HG02678 (cell line): ENCODE results near the gene SLC8A3.
A peak's percentile ranks its signal among the peaks of the same experiment; 100 is the strongest.
"Not testable (repeated sequence)": the region's sequence is repeated elsewhere in the genome, so short reads cannot be mapped to it uniquely, and the experiment has no call there.

ENCODE experiments used
- ATAC-seq: cut with Tn5 transposase; IDR thresholded peaks from one replicate; pipeline ENCODE4 v1.9.1; 2021; ENCODE audit warnings: mild to moderate bottlenecking, moderate library complexity; ENCODE audit not compliant: unreplicated experiment

Gene SLC8A3

GRCh38 chr14:70188659-70189455 is at the start of gene SLC8A3:
TSS of gene SLC8A3 (minus strand) at chr14:70188951. CDS start at chr14:70168422, 20,529 bp downstream.
- no peak for ATAC-seq

GRCh38 chr14:70237710-70238109 is 49.0 kb upstream of the SLC8A3 start:
- ATAC-seq, result no peak

DNA sequence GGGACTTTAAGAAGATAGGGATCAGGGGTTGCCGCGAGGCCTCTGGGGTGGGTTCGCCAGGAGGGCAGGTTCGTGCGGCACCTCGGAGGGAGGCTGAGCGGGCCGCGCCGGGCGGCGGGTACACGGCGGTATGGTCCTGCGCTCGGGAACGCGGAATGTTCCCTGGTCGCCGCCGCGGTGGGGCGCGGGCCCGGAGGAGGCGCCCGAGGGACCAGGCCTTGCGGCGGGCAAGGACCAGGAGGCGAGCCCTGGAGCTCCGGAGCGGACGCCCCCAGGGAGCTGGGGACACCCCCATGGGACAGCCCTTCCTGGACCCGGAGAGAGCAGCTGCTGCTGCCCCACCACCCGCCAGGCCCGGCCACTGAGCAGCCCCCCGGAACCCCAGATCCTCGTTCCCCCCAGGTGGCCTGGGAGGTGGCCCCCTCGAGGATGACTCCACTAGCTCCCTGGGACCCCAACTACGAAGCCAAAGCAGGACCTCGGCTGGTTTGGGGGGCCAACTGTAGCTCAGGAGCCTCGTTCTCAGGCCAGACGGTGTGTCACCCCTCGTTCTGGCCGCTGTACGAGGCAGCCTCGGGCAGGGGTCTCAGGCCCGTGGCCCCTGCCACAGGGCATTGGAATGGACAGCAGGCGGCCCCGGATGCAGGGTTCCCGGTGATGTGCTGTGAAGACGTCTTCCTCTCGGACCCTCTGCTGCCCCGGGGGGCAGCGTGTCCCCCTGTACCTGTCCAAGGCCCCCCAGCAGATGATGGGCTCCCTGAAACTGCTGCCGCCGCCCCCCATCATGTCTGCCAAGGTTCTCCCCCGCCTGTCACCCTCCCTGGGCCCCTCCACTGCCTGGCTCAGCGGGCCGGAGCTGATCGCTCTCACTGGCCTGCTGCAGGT is 45.6 kb upstream of the SLC8A3 start:
- no peak for ATAC-seq

DNA sequence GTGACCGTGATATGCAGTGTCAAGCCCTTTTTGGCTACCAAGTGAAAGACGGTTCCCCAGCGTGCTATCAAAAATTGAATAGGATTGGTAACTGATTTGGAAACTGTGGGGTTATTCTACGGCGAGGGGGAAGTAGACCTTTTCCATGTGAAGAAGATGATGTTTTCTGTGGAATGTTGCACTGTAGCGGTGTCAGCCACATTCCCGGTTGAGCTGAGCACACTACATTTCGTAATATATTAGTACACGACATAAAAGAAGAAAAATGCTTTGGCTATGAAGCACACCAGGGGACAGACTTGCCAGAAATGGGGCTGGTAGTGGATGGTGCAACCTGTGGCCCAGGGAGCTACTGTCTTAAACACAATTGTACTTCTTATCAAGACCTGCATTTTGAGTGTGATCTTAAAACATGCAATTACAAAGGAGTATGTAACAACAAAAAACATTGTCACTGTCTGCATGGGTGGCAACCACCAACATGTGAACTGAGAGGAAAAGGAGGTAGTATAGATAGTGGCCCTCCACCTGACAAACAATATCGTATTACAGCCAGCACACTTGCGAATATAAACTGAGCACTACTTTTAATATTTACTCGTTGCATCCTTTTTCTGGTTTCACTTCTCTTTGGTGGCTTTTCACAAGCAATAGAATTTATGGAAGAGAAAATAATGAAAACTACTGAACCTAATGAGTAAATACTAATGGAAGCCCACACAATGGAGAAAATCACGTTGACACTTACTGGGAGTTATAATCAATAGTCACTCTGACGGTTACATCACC is 43.2 kb upstream of the SLC8A3 start:
- ATAC-seq, result not testable (repeated sequence)

DNA sequence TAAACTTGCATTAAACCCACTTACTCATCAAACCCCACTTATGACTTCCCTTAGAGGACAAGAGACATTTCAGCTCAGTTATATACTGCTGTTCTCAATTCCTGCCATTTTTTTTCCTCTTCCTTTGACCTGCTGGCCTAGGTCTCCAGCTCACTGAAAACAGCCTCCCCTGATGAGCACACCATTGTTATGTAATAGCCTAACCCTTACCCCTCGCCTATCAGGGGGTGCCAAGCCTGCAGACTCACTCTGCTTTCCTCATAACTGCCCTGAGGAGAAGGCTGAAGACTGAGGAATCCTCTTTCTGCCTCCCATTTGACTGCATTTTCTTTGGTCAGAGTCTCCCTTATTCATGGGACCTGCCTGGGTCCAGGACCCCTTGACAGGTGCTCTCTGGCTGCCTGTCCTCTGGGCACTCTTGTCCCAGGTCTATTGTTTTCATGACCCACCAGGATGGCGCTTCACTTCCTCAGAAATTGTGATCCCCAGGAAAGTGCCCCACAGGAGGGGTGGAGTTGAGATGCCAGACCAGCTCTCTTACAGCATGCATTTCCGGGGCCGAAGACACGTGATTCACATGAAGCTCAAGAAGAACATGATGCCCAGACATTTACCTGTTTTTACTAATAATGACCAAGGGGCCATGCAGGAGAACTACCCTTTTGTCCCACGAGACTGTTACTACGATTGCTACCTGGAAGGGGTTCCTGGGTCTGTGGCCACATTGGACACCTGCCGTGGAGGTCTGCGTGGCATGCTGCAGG is 41.3 kb upstream of the SLC8A3 start:
- ATAC-seq, result not testable (repeated sequence)

- ATAC-seq, result no peak
These were observed 25.1 kb upstream of the SLC8A3 start for GRCh38 chr14:70213721-70214282.

DNA sequence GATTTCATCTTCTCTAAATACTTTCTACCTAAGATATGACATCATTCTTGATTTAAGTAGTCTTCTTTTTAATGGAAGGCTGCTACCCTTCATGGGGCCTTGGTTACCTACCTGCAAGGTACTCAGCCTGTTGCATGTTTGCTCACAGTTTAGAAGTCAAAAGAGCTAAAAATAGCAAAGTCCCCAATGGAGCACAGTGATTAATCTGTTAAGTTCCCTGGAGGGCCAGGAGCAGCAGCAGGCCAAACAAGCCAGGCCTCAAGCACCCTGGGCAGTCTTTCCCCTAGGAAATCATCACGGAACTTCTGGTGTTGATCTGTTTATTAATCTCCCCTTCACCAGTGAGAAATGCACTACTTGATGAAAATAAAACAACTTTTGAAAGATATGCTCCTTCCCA is 24.0 kb upstream of the SLC8A3 start:
- no peak for ATAC-seq

DNA sequence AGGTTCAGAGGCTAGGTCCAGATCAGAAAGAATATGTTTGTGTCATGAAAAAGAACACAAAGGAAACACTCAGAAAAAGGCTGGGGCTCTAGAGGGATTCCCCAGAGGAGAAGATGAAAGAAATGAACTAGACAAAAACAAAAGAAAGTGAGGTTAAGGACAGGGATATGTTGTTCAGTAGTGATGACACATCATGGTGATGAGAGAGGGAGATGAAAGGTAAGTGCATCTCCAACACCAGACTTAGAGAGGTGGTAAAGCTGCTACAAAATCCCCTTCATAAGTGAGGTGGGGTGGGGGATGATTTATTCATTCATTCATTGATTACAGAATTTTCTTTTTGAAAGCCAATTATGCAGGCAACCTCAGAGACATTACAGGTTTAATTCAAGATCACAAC is 19.6 kb upstream of the SLC8A3 start:
- ATAC-seq, result no peak

GRCh38 chr14:70203686-70204085 is 14.9 kb upstream of the SLC8A3 start:
- ATAC-seq, result no peak

GRCh38 chr14:70201994-70202393 is 13.2 kb upstream of the SLC8A3 start:
- ATAC-seq, result no peak

- ATAC-seq, result no peak
These were observed 4.6 kb upstream of the SLC8A3 start for GRCh38 chr14:70193396-70193795.

DNA sequence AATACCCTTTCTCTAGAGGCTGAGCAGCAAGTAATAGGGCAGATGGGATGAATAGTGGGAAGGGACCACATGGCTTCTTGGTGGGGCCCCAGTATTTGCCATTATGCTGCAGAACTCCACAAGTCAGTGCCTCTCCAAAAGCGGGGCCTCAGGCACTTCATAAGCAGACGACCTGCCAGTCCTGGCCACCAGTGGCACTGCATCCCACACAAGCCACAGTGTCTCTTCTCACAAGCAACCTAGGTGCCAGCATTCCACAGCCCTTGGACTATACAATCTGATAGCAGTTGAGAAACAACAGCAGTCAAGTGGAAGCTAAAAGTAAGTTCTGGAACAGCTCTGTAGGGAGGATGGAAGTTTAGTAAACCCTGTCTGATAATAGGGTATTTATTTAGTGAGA is 4.2 kb upstream of the SLC8A3 start:
- no peak for ATAC-seq

- no peak for ATAC-seq
These were observed 1.4 kb upstream of the SLC8A3 start for GRCh38 chr14:70190156-70190555.

DNA sequence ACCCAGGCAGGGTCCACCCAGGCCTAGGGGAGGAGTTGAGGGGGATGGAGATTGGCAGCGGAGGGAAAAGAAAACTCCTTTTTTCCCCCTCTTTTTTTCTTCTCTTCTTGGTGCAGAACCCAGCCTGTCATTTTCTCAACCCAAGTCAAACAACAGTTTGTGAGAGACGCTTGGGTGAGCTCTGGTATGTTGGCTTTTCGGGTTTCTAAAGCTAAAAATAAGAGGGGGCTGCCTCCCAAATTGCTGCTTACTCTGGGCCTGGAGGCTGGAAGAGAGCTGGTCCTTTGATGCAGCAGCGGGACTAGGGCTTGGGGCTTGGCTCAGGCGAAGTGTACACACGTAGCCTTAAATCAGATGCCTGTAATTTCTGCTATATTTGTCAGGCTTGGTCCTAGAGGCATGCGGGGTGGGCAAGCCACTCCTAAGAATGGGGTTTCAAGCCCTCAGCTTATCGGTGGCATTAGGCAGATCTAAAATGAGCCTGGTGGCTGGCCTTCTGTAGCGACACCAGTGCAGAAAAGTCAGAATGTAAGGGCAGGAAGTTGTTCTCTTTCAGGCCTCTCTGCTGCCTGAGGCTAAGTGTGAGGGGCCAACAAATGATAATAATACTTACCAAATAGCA is 816 bp upstream of the SLC8A3 start:
- ATAC-seq, result no peak

DNA sequence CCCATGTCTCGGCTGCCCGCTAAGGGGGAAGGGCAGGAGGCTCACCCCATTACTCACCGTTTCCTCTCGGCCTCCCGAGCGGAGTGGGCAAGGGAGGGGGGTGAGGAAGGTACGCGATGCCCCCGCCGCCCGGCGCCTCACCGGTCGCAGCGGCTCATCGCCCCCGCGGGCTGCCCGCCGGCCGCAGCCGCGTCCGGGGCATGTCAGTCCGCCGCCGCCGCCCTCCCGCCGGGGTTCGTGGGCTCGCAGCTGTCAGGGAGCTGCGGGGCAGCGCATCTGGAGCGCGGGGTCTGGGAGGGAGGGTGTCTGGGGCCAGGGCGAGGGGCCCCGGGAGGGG is 461 bp downstream of the SLC8A3 start:
- ATAC-seq, result no peak

GRCh38 chr14:70186900-70187451 is 1.8 kb downstream of the SLC8A3 start:
- ATAC-seq, result no peak

GRCh38 chr14:70183991-70184390 is 4.8 kb downstream of the SLC8A3 start:
- ATAC-seq, result peak; percentile 64

- no peak for ATAC-seq
These were observed 7.5 kb downstream of the SLC8A3 start for GRCh38 chr14:70181276-70181675.

GRCh38 chr14:70180718-70181117 is 8.0 kb downstream of the SLC8A3 start:
- ATAC-seq, result no peak
